Activated CD4-positive, CD25-positive, alpha-beta regulatory T cell treated with anti-CD3 and anti-CD28 coated beads, Interleukin-2, amount 50 U/mL, for 16 hours (primary cell): ENCODE measurements around the gene PDIA6.
A peak's percentile ranks its signal among the peaks of the same experiment; 100 is the strongest.
"Not testable (repeated sequence)": the region's sequence is repeated elsewhere in the genome, so short reads cannot be mapped to it uniquely, and the experiment has no call there.

ENCODE experiments used
- DNase-seq: peaks from one replicate; pipeline ENCODE4 v3.0.0-alpha.2; 2020; ENCODE audit warnings: low read depth, low spot score

The PDIA6 gene

DNA sequence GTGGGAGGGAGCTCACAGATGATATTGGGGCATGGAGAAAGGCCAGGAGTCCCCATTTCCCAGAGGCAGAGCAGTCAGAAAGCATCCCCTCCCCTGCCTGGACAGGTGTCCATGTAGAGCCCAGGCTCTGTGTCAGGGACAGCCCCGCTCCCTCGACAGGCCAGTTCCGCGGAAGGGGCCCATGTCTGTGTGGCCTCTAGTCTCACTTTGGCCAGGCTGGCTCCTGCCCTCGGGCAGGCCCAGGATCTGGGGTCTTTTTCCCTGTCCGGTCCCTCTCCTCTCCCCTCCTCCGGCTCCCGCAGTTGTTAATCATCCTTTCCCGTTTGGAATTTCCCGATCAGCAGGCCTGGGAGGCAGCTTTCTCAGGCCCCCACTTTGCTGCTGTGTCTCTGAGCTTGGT lies 20.4 kb upstream of the PDIA6 start:
- no peak for DNase-seq

DNA sequence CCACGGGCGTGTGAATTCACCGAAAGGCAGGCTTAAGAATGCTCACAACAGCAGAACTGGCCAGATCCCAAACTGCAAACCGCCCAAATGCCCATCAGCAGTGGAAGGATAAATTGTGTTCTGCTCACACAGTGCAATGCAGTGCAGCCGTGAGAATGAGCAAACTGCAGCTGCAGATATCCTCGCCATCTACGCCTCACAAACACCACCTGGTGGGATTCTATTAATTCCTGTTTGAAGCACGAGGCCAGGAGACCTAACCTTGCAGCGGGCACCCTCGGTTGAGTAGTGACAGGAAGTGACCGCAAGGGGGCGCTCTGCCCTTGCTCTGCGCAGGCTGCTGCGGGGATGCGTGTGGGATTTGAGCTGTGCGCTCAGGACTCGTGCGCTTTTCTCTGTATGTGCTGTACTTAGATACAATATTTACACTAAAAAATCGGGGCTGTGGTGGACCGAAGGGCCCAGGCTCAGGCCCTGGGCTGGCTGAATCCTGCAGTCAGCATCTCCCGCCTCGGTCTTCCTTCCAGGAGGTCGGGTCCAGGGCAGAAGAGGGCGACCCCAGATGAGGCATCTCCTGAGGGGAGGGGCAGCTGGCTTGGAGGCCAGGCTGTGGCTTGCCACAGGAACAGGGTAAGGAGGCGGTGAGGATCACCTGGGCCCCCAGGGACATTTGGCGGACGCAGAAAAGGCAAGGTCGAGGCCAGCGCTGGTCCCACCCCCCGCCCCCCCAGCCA lies 19.8 kb upstream of the PDIA6 start:
- peak; percentile 65 for DNase-seq

DNA sequence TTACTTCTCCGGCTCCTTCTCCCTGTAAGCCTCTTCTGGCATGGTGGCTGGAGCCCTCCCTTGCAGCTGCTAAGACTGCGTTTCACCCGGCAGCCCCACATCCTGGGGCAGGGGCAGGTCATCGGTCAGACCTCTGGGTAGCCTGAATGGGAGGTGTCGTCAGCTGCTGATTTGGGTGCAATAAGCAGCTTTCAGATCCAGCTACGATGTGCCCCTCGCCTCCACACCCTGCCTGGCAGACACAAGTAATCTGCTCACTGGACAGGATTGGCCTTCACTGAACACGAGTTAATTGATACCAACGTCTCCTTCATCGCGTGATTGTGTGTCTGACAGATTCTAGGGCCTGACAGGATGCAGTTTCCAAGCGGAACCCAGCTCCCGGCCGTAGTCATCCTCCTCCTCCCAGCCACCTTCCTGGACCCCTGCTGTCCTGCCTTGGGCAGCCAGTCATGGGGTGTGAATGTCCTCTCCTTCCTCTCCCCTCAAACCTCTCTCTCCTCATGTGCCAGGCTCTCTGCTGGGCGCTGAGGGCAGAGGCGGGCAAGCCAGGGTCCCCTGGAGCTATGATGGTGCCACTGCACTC lies 18.9 kb upstream of the PDIA6 start:
- DNase-seq = no peak

DNA sequence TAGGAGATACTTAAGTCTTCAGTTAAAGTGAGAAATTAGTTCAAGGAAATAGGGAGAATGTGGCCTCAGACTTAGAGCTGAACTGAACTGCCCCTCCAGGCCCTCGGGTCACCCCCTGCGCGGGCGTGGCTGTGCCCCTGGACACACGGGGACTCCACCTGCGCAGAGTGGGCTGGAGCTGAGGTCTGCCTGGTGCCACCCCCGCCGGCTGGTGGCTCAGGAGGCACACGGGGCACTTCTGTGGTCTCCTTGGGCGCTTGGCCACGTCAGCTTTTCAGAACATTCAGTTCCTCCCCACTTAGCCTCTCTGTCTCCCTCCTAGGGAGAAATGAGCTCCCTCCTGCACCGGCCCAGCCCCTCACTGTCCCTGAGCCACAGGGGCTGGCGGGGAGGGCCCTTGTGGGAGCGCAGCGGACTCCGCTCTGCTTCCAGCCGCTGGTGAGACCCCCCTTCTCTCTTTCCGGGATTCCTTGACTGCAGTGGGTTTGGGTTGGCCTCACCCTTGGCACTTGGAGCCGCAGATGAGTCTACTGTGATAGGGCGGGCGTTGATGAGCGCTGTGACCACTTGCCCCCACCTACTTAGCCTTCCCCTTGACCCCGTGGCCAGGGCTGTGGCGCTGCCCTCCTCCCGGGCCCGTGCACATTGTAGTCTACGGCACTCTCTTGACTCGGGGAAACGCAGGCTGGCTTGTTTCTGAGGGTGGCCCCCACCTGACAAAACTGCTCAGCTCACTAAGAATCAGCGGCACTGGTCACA lies 18.2 kb upstream of the PDIA6 start:
- no peak for DNase-seq

DNA sequence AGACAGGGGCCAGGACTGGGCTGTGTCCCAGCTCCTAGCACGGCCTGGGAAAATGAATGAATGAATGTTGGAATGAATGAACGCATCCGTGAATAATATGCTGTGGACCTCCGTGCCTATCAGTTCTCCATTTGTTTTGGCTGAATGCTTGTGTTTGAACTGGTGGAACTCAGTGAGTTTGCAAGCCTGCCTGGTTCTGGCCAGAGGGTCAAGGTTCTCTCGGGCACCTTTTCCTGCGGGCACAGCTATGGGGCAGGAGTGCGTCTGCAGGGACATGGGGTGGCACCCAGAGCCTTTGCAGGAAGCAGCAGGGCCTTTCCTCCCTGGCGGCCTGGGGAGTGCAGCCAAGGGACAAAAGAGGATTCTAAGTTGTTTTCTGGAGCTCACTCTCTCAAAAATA lies 17.6 kb upstream of the PDIA6 start:
- DNase-seq = no peak

DNA sequence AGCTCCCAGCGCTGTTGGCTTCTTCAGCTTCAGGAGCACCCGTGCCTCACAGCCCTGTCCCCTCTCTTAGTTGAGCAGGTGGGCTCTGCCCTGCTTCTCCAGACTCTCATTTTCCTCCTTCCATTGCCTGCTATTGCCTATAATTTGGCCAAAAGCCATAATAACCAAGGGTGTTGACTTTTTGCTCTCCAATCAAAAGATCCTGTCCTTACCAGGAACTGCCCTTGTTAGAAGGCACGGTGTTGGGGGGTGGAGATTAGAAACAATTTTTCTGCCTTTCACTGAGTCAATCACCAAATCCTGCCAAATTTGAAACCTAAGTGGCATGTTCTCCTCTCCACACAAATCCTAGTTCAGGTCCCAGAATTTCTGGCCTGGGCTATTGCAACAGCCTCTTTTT lies 16.7 kb upstream of the PDIA6 start:
- DNase-seq = no peak

DNA sequence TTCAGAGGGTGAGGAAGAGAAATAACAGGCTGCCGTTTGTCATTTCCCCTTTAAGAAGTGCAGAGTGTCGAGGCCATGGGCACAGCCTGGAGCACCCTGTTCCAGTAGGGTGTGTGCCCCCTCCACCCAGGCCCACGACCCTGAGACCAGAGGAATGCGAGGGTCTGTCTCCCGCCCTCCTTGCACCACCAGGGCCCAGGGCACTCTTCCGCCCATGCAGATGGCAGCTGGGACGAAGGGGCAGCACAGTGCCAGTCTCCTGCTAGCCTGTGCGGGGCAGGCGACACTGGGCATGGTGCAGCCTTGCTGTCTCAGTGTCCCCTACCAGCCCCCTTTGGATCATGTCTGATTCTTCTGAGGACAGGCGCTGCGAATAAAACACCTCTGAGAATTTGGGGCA lies 15.8 kb upstream of the PDIA6 start:
- DNase-seq = no peak

DNA sequence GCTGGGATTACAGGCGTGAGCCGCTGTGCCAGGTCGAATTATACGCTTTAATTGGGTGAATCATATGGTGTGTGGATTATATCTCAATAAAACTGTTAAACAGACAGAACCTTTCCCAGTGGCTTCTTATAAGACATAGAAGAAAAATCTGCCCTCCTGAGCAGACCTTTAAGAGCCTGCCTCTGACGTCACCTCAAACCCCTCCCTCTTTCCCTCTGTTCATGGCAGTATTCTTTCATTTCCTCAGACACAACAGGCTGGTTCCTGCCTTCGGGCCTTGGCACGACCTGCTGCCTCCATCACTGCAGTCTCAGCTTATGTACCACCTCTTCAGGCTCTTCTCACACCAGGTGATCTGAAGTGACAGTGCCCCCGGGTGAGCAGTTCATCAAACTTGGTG lies 14.0 kb upstream of the PDIA6 start:
- no peak for DNase-seq

DNA sequence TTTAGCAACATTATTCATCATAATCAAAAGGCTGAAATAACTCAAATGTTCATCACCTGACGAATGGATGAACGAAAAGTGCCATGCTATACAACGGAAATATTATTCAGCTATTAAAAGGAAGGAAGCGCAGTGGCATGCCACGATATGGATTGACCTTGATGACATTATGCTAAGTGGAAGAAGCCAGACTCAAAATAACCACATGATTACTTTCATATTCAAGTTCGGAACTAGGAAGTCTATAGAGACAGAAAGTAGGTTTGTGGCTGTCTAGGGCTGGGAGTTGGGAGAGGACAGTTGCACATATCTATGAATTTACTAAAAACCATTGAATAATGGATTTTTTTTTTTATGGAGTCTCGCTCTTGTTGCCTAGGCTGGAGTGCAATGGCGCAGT lies 13.4 kb upstream of the PDIA6 start:
- DNase-seq = no peak

DNA sequence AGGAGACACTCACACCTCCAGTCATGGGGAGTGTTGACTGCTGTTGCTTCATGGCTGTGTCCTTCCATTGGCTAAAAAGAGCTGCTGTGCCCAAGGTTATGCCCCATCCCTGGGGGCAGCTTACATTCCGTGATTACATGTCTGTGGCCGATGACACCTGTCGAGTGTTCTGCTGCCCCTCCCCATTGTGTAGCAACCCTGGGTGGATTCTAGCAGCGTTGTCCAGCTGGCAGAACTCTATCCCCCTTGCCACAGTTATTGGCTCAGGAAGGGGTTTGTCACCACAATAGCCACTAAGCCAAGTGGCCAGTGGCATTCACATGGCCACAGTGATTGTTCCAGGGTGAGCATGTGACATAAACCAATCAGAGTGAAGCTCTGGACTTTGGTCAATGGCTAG lies 11.6 kb upstream of the PDIA6 start:
- no peak for DNase-seq

DNA sequence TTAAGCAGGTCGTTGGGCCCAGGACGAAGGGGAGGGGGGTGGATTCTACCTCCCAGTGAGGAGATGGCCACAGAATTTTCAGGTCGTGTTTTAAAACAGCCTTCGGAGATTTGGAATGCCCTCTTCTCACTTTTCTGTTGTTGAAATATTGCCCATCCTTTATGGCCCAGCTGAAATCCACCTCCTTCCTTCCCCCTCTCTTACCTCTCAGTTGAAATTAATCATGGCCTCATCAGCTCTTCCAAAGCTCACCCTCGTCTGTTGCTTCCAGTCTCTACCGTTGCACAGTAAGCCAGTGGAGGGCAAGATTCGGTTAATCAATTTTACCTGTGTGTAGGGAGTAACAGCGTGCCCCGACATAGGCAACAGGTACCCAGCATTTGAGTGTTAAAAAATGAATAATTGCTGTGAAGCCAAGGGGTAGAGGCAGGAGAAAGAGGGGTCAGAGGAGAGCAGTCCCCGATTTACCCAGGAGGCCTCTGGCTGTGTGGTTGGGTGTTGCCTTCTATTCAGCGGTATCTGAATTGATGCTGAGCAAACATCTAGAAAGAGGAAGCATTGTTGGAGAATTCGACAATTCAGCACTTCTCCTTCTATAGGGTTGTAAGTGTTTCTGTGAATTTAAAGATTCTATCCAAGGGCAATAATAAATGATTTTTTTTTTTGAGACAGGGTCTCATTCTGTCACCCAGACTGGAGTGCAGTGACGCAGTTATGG lies 8.6 kb upstream of the PDIA6 start:
- DNase-seq = no peak

DNA sequence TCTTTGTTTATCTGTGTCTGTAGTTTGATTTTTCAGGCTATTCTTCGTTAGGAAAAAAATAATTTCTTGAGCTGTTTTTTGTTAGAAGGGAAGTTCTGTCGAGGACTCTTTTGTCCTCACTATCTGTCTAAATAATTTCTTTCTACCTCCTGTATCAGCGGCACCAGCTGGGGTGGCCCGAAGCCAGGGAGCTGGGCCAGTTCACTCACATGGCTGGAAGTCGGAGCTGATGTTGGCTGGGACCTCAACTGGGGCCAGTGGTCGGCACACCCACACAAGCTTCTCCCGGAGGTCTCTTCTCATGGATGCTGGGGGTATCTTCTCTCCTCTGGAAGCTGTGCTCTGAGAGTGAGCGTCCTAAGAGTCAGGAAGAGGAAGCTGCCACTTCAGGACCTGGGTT lies 8.0 kb upstream of the PDIA6 start:
- DNase-seq = no peak

DNA sequence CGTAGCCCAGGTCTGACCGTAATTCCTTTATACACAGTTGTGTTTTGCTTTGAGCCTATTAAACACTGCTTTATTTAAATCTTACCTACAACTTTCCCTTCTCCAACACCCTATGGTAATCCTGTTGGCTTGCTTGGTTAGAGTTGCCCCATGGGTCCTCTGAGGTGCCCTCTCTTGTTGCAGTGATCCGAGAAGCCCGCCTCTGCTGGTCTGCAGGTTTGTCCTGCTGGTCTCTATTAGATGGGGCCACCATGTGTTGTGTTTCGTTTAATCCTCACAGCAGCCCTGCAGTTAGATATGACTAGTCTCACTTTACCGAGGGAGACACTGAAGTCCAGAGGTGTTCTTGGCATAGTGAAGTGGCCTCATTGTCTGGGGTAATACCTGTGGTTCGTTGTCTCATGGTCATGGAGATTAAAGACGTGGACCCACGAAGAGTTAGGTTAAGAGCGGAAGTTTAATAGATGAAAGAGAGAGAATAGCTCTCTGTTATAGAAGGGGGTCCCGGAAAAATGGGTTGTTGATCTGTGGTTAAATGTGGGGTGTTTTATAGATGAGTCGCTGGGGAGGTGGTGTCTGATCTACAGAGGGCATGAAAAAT lies 7.2 kb upstream of the PDIA6 start:
- DNase-seq = no peak

DNA sequence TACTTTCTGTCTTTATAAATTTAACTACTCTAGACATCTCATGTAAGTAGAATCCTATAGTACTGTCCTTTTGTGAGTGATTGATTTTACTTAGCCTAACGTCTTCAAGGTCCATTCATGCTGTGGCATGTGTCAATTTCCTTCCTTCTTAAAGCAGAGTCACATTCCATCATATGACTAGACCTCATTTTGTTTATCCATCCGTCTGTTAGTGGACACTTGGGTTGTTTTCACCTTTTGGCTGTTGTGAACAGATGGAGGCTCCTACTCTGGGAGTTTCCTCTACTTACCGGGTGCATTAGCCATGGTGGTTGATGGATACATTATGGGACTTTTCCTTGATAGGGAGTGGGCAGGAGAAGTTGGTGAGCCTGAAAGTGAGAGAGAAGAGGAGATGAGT lies 6.4 kb upstream of the PDIA6 start:
- DNase-seq = no peak

DNA sequence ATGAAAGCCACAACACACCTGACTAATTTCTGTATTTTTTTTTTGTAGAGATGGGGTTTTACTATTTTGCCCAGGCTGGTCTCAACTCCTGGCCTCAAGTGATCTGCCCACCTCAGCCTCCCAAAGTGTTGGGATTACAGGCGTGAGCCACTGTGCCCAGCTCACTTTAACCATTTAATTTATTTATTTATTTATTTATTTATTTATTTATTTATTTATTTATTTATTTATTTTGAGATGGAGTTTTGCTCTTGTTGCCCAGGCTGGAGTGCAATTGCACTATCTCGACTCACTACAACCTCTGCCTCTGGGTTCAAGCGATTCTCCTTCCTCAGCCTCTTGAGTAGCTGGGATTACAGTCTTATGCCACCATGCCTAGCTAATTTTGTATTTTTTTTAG lies 5.7 kb upstream of the PDIA6 start:
- not testable (repeated sequence) for DNase-seq

DNA sequence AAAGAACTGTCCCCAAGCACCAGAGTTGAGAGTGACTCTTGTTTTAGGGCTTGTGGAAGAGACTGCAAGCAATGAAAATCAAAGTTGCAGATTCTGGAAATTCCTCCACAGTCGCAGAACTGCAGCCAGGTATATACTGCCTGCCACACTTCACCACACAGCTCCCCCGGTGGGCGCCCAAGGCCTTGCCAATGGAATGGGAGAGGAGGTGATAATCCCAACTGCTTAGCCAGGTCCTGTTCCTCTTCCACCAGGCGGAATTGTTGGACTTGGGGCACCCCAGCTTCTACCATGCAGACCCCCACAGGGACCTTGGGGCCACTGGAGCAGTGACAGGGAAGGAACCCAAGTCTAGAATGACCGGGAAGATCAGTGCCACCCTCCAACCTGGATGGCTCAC lies 4.8 kb upstream of the PDIA6 start:
- no peak for DNase-seq

DNA sequence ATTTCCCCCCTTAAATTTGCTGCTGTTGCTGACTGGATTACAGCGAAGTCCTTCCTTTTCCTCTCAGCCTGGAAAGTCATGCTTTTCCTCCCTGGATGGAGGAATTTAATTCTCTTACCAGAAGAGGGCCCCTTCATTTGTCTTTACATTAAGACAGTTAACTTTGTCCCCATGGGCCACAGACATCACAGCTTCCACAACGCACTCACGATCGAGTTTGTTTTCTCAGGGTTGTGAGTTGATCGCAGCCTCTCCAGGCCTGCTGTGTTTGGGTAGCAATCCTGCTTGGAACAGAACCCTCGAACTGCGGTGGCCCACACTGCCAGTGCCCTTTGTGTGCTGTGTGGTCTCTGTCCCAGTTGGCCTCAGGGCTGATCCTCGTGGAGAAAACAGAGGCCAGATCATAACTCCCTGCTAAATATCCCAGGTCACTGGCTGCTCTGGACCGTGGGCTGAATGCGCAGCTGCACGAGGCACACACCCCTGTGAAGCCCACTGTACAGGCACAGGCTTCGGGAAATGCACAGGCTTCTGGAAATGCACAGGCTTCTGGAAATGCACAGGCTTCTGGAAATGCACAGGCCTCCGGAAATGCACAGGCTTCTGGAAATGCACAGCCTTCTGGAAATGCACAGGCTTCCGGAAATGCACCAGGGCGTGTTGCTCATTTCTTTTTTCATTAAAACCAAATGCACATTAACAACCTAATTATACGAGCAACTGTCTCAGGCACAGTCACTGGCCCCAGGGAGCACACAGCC lies 2.2 kb upstream of the PDIA6 start:
- DNase-seq = no peak

DNA sequence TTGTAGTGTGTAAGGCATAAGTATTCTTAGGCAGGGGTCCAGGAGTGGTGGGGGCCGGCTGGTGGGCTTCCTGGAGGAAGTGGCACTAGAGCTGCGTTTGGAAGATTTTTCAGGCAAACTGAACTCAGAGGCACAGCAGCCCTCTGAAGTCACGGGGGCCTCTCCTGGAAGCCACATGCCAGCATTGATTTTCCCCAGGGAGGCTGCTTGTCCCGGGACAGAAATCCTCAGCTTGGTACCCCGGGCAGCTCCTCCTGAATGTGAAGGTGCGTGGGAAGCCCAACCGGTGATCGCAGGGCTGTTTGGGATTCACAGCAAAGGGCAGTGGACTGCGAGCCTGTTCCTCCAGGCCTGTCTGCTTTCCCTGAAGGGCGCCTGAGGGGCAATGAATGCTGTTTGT lies 1.6 kb upstream of the PDIA6 start:
- DNase-seq = no peak

DNA sequence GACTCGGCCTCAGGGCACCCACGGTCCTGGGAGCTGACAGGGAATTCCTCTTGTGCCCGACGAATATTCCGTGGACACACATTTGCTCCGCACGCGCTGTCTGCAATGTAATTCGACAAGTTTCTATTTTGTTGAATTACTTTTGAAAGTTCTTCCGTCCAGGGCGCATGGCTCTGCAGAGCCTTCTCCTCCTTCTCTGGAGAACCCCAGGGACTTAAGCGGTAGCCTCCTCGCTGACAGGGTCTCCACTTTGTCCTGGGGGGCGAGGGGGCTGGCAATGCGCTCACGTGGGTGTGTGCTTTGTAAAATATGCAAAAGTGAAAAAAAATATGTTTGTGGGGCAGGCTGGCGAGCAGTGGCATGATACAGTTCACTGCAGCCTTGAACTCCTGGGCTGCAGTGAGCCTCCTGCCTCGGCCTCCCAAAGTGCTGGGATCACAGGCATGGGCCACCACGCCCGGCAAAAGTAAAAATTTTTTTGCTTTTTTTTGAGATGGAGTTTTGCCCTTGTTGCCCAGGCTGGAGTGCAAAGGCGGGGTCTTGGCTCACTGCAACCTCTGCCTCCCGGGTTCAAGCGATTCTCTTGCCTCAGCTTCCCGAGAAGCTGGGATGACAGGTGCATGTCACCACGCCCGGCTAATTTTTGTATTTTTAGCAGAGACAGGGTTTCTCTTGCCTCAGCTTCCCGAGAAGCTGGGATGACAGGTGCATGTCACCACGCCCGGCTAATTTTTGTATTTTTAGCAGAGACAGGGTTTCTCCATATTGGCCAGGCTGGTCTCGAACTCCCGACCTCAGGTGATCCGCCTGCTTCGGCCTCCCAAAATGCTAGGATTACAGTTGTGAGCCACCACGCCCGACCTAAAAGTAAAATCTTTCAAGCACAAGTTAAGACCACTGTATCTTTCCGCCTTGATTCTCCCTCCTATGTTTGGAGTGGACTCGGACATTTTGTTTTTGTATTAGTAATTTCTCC lies 866 bp upstream of the PDIA6 start:
- not testable (repeated sequence) for DNase-seq

DNA sequence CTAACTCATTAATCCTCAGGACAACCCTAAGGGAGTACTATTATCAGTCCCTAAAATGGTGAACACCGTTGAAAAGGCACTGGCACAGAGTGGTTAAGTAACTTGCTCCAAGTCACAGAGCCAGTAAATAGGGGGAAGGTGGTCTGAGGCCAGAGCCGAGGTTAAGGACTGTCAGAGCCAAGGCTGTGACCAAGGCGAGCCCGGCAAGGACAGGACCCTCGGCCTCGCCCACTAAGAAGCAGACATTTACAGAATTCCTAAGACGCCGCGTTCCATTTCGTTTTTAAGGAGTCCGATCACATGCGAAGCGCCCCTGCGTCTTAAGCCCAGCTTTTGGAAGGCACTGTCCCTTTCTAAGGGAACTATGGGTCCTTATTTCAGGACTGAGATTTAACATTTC lies 1.1 kb downstream of the PDIA6 start:
- DNase-seq = no peak
